Loucy (cell line): ENCODE measurements around the gene MEIOB.

Experiments
- H2AFZ ChIP-seq: fragments of 200-600 bp; sonication (generic); 2 replicates; pipeline ENCODE4 v1.6.0; 2016; ENCODE audit warnings: antibody characterized with exemption, mild to moderate bottlenecking, low read length, moderate library complexity
- H3F3A ChIP-seq: fragments of 200-600 bp; 2 replicates; pipeline ENCODE4 v1.6.0; 2016; ENCODE audit warnings: antibody characterized with exemption, low read depth, mild to moderate bottlenecking
- H3K27me3 ChIP-seq: fragments of 200-600 bp; sonication (generic); 2 replicates; pipeline ENCODE4 v1.6.1; 2014; ENCODE audit warnings: low read length, mild to moderate bottlenecking; ENCODE audit not compliant: insufficient read depth, poor library complexity, severe bottlenecking
- H3K36me3 ChIP-seq: fragments of 200-600 bp; sonication (generic); 2 replicates; pipeline ENCODE4 v1.6.1; 2016; ENCODE audit warnings: low read length; ENCODE audit not compliant: insufficient read depth
- H3K4me1 ChIP-seq: fragments of 200-600 bp; sonication (generic); 2 replicates; pipeline ENCODE4 v1.5.1; 2014; ENCODE audit warnings: low read length, mild to moderate bottlenecking; ENCODE audit not compliant: insufficient read depth, poor library complexity, severe bottlenecking
- H3K4me2 ChIP-seq: fragments of 200-600 bp; sonication (generic); 2 replicates; pipeline ENCODE4 v1.6.0; 2014; ENCODE audit warnings: antibody characterized with exemption, low read length, low read depth, mild to moderate bottlenecking; ENCODE audit not compliant: poor library complexity, severe bottlenecking
- H3K4me3 ChIP-seq: fragments of 200-600 bp; sonication (generic); 2 replicates; pipeline ENCODE4 v1.5.1; 2014; ENCODE audit warnings: low read length, mild to moderate bottlenecking, mixed read lengths; ENCODE audit not compliant: poor library complexity, severe bottlenecking
- H3K79me2 ChIP-seq: fragments of 200-600 bp; sonication (generic); 2 replicates; pipeline ENCODE4 v1.6.1; 2014; ENCODE audit warnings: low read length; ENCODE audit not compliant: insufficient read depth
- H3K9ac ChIP-seq: fragments of 200-600 bp; sonication (generic); 2 replicates; pipeline ENCODE4 v1.6.0; 2014; ENCODE audit warnings: mild to moderate bottlenecking, low read depth, low read length, moderate library complexity; ENCODE audit not compliant: poor library complexity, severe bottlenecking
- H3K9me2 ChIP-seq: fragments of 200-600 bp; sonication (generic); replicated peaks from 2 replicates; pipeline ENCODE4 v1.6.1; 2016; ENCODE audit warnings: low read depth, low read length, mixed read lengths
- H3K9me3 ChIP-seq: fragments of 200-600 bp; sonication (generic); 2 replicates; pipeline ENCODE4 v1.6.1; 2014; ENCODE audit warnings: mild to moderate bottlenecking, antibody characterized with exemption, low read length, low read depth; ENCODE audit not compliant: insufficient read depth
- H4K20me1 ChIP-seq: fragments of 200-600 bp; sonication (generic); 2 replicates; pipeline ENCODE4 v1.6.0; 2014; ENCODE audit warnings: antibody characterized with exemption, low read length, mild to moderate bottlenecking; ENCODE audit not compliant: insufficient read depth, poor library complexity, severe bottlenecking
- EZH2phosphoT487 ChIP-seq: fragments of 200-600 bp; IDR thresholded peaks from 2 replicates; pipeline ENCODE4 v1.6.1; 2018; ENCODE audit warnings: antibody characterized with exemption, mild to moderate bottlenecking, moderate library complexity, borderline replicate concordance
- TF ChIP-seq, protein P1 (sequence below): fragments of 200-600 bp; sonication (generic); conservative IDR thresholded peaks from 2 replicates; pipeline ENCODE4 v1.5.1; 2014; ENCODE audit warnings: mild to moderate bottlenecking, antibody characterized with exemption, low read length

Gene MEIOB

GRCh38 chr16:1818204-1818872 lies 53.6 kb downstream of the MEIOB start:
- Histone ChIP-seq H3K9me3 (no peaks in the 10 kb centered on the region), H3K4me1 (no peaks in the 10 kb centered on the region), H3K4me3 (no peak overlapping the region), H3K27me3 (no peaks in the 10 kb centered on the region), H3K9ac (no peak overlapping the region), H3K36me3 (no peaks in the 10 kb centered on the region), H3K4me2 (no peak overlapping the region), H2AFZ (no peak overlapping the region), H3K79me2 (no peaks in the 10 kb centered on the region), H3K9me2 (no peaks in the 10 kb centered on the region), H4K20me1 (no peaks in the 10 kb centered on the region), H3F3A (no peaks in the 10 kb centered on the region)
- no peak for TF ChIP-seq EZH2phosphoT487
- TF ChIP-seq, protein P1, sequence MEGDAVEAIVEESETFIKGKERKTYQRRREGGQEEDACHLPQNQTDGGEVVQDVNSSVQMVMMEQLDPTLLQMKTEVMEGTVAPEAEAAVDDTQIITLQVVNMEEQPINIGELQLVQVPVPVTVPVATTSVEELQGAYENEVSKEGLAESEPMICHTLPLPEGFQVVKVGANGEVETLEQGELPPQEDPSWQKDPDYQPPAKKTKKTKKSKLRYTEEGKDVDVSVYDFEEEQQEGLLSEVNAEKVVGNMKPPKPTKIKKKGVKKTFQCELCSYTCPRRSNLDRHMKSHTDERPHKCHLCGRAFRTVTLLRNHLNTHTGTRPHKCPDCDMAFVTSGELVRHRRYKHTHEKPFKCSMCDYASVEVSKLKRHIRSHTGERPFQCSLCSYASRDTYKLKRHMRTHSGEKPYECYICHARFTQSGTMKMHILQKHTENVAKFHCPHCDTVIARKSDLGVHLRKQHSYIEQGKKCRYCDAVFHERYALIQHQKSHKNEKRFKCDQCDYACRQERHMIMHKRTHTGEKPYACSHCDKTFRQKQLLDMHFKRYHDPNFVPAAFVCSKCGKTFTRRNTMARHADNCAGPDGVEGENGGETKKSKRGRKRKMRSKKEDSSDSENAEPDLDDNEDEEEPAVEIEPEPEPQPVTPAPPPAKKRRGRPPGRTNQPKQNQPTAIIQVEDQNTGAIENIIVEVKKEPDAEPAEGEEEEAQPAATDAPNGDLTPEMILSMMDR = no peak

DNA sequence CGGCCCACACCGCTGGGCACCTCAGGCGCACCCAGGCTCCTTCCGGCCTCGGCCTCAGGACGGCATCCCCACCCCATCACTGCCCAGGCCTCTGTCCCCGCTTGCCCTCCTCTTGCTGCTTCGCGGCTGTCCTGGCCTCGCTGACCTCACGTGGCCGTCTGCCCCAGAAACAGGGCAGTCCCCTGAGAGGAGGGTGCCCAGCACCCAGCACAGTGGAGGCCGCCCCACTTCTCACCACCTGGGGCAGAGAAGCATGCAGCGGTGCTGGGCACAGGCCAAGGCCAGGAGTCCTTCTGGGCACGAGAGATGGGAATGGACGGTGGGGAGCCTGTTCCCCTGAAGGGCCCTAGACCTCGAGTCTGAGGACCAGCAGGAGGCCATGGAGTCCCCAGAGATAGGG lies 54.2 kb downstream of the MEIOB start:
- Histone ChIP-seq H4K20me1 (no peaks in the 10 kb centered on the region), H3K9ac (no peak overlapping the region), H3K4me3 (no peak overlapping the region), H3F3A (no peaks in the 10 kb centered on the region), H3K79me2 (no peaks in the 10 kb centered on the region), H2AFZ (no peak overlapping the region), H3K4me1 (no peaks in the 10 kb centered on the region), H3K4me2 (no peak overlapping the region), H3K9me3 (no peaks in the 10 kb centered on the region), H3K27me3 (no peaks in the 10 kb centered on the region), H3K9me2 (no peaks in the 10 kb centered on the region), H3K36me3 (no peaks in the 10 kb centered on the region)
- TF ChIP-seq, protein P1 = no peak
- TF ChIP-seq EZH2phosphoT487 = no peak

GRCh38 chr16:1817276-1817589 lies 54.7 kb downstream of the MEIOB start:
- Histone ChIP-seq H2AFZ (no peak overlapping the region), H3K4me3 (no peak overlapping the region), H3F3A (no peaks in the 10 kb centered on the region), H3K27me3 (no peaks in the 10 kb centered on the region), H3K9ac (no peak overlapping the region), H3K4me1 (no peaks in the 10 kb centered on the region), H3K36me3 (no peaks in the 10 kb centered on the region), H3K9me3 (no peaks in the 10 kb centered on the region), H3K4me2 (no peak overlapping the region), H4K20me1 (no peaks in the 10 kb centered on the region), H3K9me2 (no peaks in the 10 kb centered on the region), H3K79me2 (no peaks in the 10 kb centered on the region)
- TF ChIP-seq, protein P1 = no peak
- no peak for TF ChIP-seq EZH2phosphoT487
